ENCODE measurements around the gene PGM2.

Gene PGM2

DNA sequence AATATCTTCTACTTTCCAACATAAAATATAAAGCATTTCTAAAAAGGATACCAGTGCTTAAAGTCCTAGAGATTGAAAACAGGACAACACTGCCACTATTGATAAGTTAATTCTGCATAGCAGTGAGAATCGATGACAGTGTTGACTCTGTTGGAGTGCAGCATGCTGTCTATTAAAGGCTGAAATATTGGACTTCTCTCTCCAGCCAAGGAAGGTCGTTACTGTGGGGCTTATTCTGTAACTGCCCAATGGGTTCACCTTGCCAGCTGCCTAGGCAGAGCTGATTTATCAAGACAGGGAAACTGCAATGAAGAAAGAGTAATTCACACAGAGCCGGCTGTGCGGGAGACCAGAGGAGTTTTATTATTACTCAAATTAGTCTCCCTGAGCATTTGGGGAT is 37.7 kb upstream of the PGM2 start:
- ChIA-PET POLR2A (no interaction called here), CTCF (interaction anchor here (0.8 to 4.1 kb wide), 2 partner anchors 13 to 186 kb away, joined by 3 to 33 read pairs; no protein-coding TSS in a partner anchor)
- no peak overlapping the region for H3K4me3 ChIP-seq (ENCODE audit: control insufficient read depth in 1 of 7, extremely low read depth in 1 of 7, insufficient read depth in 4 of 7, low read depth in 2 of 7, low read length in 6 of 7)
- no peaks in the 10 kb centered on the region for H3K27me3 ChIP-seq (replicated peaks in 2 of 5; ENCODE audit: control insufficient read depth in 4 of 5, insufficient read depth in 5 of 5, low read length in 4 of 5)
- peaks cover 0 to 10% (median 2%) of the 10 kb centered on the region in 5 experiments for H3K9me3 ChIP-seq (ENCODE audit: control extremely low read depth in 1 of 5, control insufficient read depth in 4 of 5, insufficient read depth in 2 of 5, low read depth in 1 of 5, low read length in 4 of 5)
- H3K36me3 ChIP-seq (ENCODE audit: control insufficient read depth in 4 of 4, insufficient read depth in 4 of 4, low read length in 3 of 4): no peaks in the 10 kb centered on the region
- H3K4me1 ChIP-seq (ENCODE audit: control extremely low read depth in 1 of 4, control insufficient read depth in 4 of 4, insufficient read depth in 4 of 4, low read length in 3 of 4): no peaks in the 10 kb centered on the region
- 92% methylated on average over 4 of the region's 4 CpGs for WGBS (ENCODE audit: insufficient coverage)
- no peak overlapping the region for H3K27ac ChIP-seq (ENCODE audit: insufficient read depth in 1 of 2, low read depth in 1 of 2, low read length in 2 of 2, poor library complexity in 1 of 2, severe bottlenecking in 2 of 2)
- no peak for DNase-seq

DNA sequence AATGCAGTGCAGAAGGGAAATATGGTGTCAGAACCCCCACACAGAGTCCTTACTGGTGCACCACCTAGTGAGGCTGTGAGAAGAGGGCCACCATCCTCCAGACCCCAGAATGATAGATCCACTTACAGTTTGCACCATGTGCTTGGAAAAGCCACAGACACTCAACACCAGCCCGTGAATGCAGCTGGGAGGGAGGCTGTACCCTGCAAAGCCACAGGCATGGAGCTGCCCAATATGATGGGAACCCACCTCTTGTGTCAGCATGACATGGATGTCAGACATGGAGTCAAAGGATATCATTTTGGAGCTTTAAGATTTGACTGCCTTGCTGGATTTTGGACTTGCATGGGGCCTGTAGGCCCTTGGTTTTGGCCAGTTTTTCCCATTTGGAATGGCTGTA is 34.2 kb upstream of the PGM2 start:
- CTCF ChIA-PET: interaction anchor here (0.7 to 4.1 kb wide), 4 partner anchors 16 to 227 kb away, joined by 3 to 33 read pairs (median 3); no protein-coding TSS in a partner anchor
- POLR2A ChIA-PET: no interaction called here

DNA sequence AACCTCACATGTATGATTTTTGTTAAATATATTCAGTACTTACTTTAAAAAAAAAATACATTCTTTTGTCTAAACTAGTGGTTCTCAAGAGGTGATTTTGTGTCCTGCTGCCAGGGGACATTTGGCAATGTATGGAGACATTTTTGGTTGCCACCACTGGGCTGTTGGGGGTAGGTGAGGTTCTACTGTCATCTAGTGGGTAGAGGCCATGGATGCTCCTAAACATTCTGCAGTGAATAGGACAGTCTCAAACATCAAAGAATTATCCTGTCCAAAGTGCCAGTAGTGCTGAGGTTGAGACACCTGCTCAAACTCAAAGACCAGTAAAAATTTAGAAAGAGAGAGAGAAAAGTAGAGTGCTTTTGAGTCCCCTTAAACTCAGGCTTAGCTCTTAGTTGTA is 32.9 kb upstream of the PGM2 start:
- no peak overlapping the region for H3K27ac ChIP-seq (ENCODE audit: insufficient read depth in 1 of 2, low read depth in 1 of 2, low read length in 2 of 2, poor library complexity in 1 of 2, severe bottlenecking in 2 of 2)
- POLR2A ChIA-PET: no interaction called here
- peak; percentile 44 to 74 (median 71) for DNase-seq
- H3K4me1 ChIP-seq (ENCODE audit: control extremely low read depth in 1 of 4, control insufficient read depth in 4 of 4, insufficient read depth in 4 of 4, low read length in 3 of 4): peaks cover 0 to 3% (median 1%) of the 10 kb centered on the region in 4 experiments
- no peaks in the 10 kb centered on the region for H3K27me3 ChIP-seq (replicated peaks in 2 of 5; ENCODE audit: control insufficient read depth in 4 of 5, insufficient read depth in 5 of 5, low read length in 4 of 5)
- H3K9me3 ChIP-seq (ENCODE audit: control extremely low read depth in 1 of 5, control insufficient read depth in 4 of 5, insufficient read depth in 2 of 5, low read depth in 1 of 5, low read length in 4 of 5): peaks cover 0 to 10% (median 0%) of the 10 kb centered on the region in 5 experiments
- CTCF ChIA-PET: interaction anchor here (0.9 to 2.2 kb wide), 9 partner anchors 9 to 191 kb away, joined by 3 to 10 read pairs (median 5); no protein-coding TSS in a partner anchor
- no peak overlapping the region for H3K4me3 ChIP-seq (ENCODE audit: control insufficient read depth in 1 of 7, extremely low read depth in 1 of 7, insufficient read depth in 4 of 7, low read depth in 2 of 7, low read length in 6 of 7)
- no peaks in the 10 kb centered on the region for H3K36me3 ChIP-seq (ENCODE audit: control insufficient read depth in 4 of 4, insufficient read depth in 4 of 4, low read length in 3 of 4)

More for the DNA sequence above, 34.2 kb upstream of the PGM2 start:
- Histone ChIP-seq H3K4me1 (ENCODE audit: control extremely low read depth in 1 of 4, control insufficient read depth in 4 of 4, insufficient read depth in 4 of 4, low read length in 3 of 4) (peaks cover 0 to 3% (median 0%) of the 10 kb centered on the region in 4 experiments), H3K4me3 (ENCODE audit: control insufficient read depth in 1 of 7, extremely low read depth in 1 of 7, insufficient read depth in 4 of 7, low read depth in 2 of 7, low read length in 6 of 7) (no peak overlapping the region), H3K27ac (ENCODE audit: insufficient read depth in 1 of 2, low read depth in 1 of 2, low read length in 2 of 2, poor library complexity in 1 of 2, severe bottlenecking in 2 of 2) (no peak overlapping the region), H3K36me3 (ENCODE audit: control insufficient read depth in 4 of 4, insufficient read depth in 4 of 4, low read length in 3 of 4) (no peaks in the 10 kb centered on the region), H3K27me3 (replicated peaks in 2 of 5; ENCODE audit: control insufficient read depth in 4 of 5, insufficient read depth in 5 of 5, low read length in 4 of 5) (no peaks in the 10 kb centered on the region), H3K9me3 (ENCODE audit: control extremely low read depth in 1 of 5, control insufficient read depth in 4 of 5, insufficient read depth in 2 of 5, low read depth in 1 of 5, low read length in 4 of 5) (peaks cover 0 to 10% (median 0%) of the 10 kb centered on the region in 5 experiments)
- WGBS (ENCODE audit: insufficient coverage): 100% methylated on average over 1 of the region's 1 CpG
- DNase-seq: no peak

DNA sequence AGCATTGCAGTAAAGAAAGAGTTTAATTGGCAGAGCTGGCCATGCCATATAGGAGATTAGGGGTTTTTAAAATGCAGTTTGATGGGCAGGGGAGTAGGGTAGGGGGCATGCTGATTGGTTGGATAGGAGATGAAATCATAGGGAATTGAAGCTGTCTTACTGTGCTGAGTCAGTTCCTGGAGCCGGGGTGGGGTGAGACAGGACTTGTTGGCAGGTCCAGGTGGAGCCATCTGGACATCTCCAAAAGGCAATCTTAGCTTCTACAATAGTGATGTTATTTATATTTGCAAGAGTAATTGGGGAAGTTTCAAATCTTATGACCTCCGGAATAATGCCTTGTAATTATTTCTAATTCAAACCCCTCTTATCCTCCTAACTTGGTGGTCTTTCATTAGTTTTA is 32.4 kb upstream of the PGM2 start:
- Histone ChIP-seq H3K4me3 (ENCODE audit: control insufficient read depth in 1 of 7, extremely low read depth in 1 of 7, insufficient read depth in 4 of 7, low read depth in 2 of 7, low read length in 6 of 7) (no peak overlapping the region), H3K9me3 (ENCODE audit: control extremely low read depth in 1 of 5, control insufficient read depth in 4 of 5, insufficient read depth in 2 of 5, low read depth in 1 of 5, low read length in 4 of 5) (peaks cover 0 to 10% (median 0%) of the 10 kb centered on the region in 5 experiments), H3K4me1 (ENCODE audit: control extremely low read depth in 1 of 4, control insufficient read depth in 4 of 4, insufficient read depth in 4 of 4, low read length in 3 of 4) (peaks cover 0 to 3% (median 1%) of the 10 kb centered on the region in 4 experiments), H3K36me3 (ENCODE audit: control insufficient read depth in 4 of 4, insufficient read depth in 4 of 4, low read length in 3 of 4) (no peaks in the 10 kb centered on the region), H3K27ac (ENCODE audit: insufficient read depth in 1 of 2, low read depth in 1 of 2, low read length in 2 of 2, poor library complexity in 1 of 2, severe bottlenecking in 2 of 2) (no peak overlapping the region), H3K27me3 (replicated peaks in 2 of 5; ENCODE audit: control insufficient read depth in 4 of 5, insufficient read depth in 5 of 5, low read length in 4 of 5) (no peaks in the 10 kb centered on the region)
- no CpG with 5 or more reads among the region's 2 CpGs for WGBS (ENCODE audit: insufficient coverage)
- ChIA-PET POLR2A (no interaction called here), CTCF (interaction anchor here (0.9 to 2.2 kb wide), 10 partner anchors 9 to 192 kb away, joined by 3 to 10 read pairs (median 4); no protein-coding TSS in a partner anchor)
- no peak for DNase-seq

DNA sequence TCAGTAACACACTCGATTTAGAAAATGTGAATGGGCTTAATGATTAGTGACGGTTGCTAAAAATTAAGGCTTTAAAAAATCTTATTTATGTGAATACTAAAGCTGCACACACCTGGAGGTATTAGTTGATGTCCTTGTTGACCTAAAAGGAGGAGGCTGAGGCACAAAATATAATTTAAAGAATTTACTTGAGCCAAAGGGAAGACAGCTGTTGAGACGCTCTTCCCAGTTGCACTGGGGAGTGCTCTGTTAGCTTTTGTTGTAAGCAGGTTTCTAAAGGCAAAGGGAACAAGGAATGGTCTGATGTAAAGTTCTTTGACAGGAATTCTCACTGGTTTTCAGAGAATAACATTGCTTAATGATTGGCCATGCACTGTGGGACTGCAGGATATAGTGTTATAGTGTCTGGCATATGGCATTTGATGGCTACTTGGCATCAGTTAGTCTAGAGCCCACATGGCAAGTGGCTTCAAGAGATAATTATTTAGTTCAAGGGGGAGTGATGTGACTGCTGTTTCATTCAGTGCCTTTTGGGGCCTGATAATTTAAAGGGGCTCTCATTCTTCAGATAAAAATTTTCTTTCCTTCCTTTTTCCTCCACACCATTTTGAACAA is 30.8 kb upstream of the PGM2 start:
- Histone ChIP-seq H3K27ac (ENCODE audit: insufficient read depth in 1 of 2, low read depth in 1 of 2, low read length in 2 of 2, poor library complexity in 1 of 2, severe bottlenecking in 2 of 2) (no peak overlapping the region), H3K27me3 (replicated peaks in 2 of 5; ENCODE audit: control insufficient read depth in 4 of 5, insufficient read depth in 5 of 5, low read length in 4 of 5) (no peaks in the 10 kb centered on the region), H3K4me1 (ENCODE audit: control extremely low read depth in 1 of 4, control insufficient read depth in 4 of 4, insufficient read depth in 4 of 4, low read length in 3 of 4) (peaks cover 0 to 3% (median 1%) of the 10 kb centered on the region in 4 experiments), H3K36me3 (ENCODE audit: control insufficient read depth in 4 of 4, insufficient read depth in 4 of 4, low read length in 3 of 4) (no peaks in the 10 kb centered on the region), H3K9me3 (ENCODE audit: control extremely low read depth in 1 of 5, control insufficient read depth in 4 of 5, insufficient read depth in 2 of 5, low read depth in 1 of 5, low read length in 4 of 5) (peaks cover 0 to 10% (median 0%) of the 10 kb centered on the region in 5 experiments), H3K4me3 (ENCODE audit: control insufficient read depth in 1 of 7, extremely low read depth in 1 of 7, insufficient read depth in 4 of 7, low read depth in 2 of 7, low read length in 6 of 7) (no peak overlapping the region)
- ChIA-PET POLR2A (interaction anchor here (0.6 kb wide), 1 partner anchor 28 kb away, joined by 7 read pairs; no protein-coding TSS in a partner anchor), CTCF (interaction anchor here (0.6 to 2.4 kb wide), 9 partner anchors 8 to 232 kb away, joined by 3 to 10 read pairs (median 5); no protein-coding TSS in a partner anchor)
- DNase-seq: peak in 2 of 3 donors; percentile 13 to 35
- WGBS (ENCODE audit: insufficient coverage): 100% methylated on average over 3 of the region's 3 CpGs

DNA sequence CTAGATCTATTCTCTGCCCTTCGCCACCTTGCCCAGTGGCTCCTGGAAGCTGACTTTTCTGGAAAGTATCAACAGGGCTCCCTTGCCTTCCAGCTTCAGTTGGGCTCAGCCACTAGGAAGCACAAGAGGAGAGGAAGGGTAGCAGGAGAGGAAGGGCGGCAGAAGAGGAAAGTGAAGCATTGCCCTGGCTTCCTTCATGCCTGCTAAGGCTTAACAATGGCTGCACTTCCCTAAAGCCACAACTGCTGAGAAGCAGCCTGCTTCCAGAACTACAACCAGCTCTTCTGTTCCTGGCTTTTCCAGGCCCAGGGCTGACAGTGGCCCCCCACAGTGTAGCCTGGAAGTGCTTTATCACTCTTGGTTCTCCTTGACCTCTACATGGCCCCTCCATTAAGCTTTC is 29.1 kb upstream of the PGM2 start:
- Histone ChIP-seq H3K4me3 (ENCODE audit: control insufficient read depth in 1 of 7, extremely low read depth in 1 of 7, insufficient read depth in 4 of 7, low read depth in 2 of 7, low read length in 6 of 7) (no peak overlapping the region), H3K27me3 (replicated peaks in 2 of 5; ENCODE audit: control insufficient read depth in 4 of 5, insufficient read depth in 5 of 5, low read length in 4 of 5) (no peaks in the 10 kb centered on the region), H3K4me1 (ENCODE audit: control extremely low read depth in 1 of 4, control insufficient read depth in 4 of 4, insufficient read depth in 4 of 4, low read length in 3 of 4) (peaks cover 0 to 3% (median 1%) of the 10 kb centered on the region in 4 experiments), H3K9me3 (ENCODE audit: control extremely low read depth in 1 of 5, control insufficient read depth in 4 of 5, insufficient read depth in 2 of 5, low read depth in 1 of 5, low read length in 4 of 5) (peaks cover 0 to 2% (median 0%) of the 10 kb centered on the region in 5 experiments), H3K27ac (ENCODE audit: insufficient read depth in 1 of 2, low read depth in 1 of 2, low read length in 2 of 2, poor library complexity in 1 of 2, severe bottlenecking in 2 of 2) (no peak overlapping the region), H3K36me3 (ENCODE audit: control insufficient read depth in 4 of 4, insufficient read depth in 4 of 4, low read length in 3 of 4) (no peaks in the 10 kb centered on the region)
- ChIA-PET POLR2A (no interaction called here), CTCF (interaction anchor here (0.6 to 2.4 kb wide), 9 partner anchors 10 to 238 kb away, joined by 3 to 8 read pairs (median 4); no protein-coding TSS in a partner anchor)
- DNase-seq: no peak
- WGBS (ENCODE audit: insufficient coverage): 93% methylated on average over 2 of the region's 2 CpGs

DNA sequence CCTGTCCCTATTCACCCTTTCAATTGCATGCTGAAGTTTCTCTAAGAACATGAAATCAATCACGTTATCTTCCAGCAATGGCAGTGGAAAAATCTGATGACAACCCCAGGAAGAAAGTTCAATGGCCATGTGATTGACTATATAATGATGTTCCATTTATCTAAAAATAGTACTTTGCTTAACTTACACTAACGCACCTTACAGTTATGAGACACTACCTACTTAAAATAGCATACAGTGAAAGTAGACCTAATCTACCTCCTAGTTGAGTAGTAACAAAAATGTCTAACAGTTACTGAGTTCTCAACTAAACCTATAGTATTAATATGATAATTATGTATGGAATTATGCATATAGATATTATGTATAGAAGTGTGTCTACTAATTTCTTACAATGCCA is 28.6 kb upstream of the PGM2 start:
- ChIA-PET CTCF (interaction anchor here (0.6 to 2.4 kb wide), 6 partner anchors 12 to 238 kb away, joined by 3 to 8 read pairs (median 4); no protein-coding TSS in a partner anchor), POLR2A (no interaction called here)
- DNase-seq: no peak
- Histone ChIP-seq H3K27me3 (replicated peaks in 2 of 5; ENCODE audit: control insufficient read depth in 4 of 5, insufficient read depth in 5 of 5, low read length in 4 of 5) (no peaks in the 10 kb centered on the region), H3K9me3 (ENCODE audit: control extremely low read depth in 1 of 5, control insufficient read depth in 4 of 5, insufficient read depth in 2 of 5, low read depth in 1 of 5, low read length in 4 of 5) (peaks cover 0 to under 1% (median 0%) of the 10 kb centered on the region in 5 experiments), H3K36me3 (ENCODE audit: control insufficient read depth in 4 of 4, insufficient read depth in 4 of 4, low read length in 3 of 4) (no peaks in the 10 kb centered on the region), H3K4me3 (ENCODE audit: control insufficient read depth in 1 of 7, extremely low read depth in 1 of 7, insufficient read depth in 4 of 7, low read depth in 2 of 7, low read length in 6 of 7) (no peak overlapping the region), H3K4me1 (ENCODE audit: control extremely low read depth in 1 of 4, control insufficient read depth in 4 of 4, insufficient read depth in 4 of 4, low read length in 3 of 4) (peaks cover 0 to 3% (median 1%) of the 10 kb centered on the region in 4 experiments), H3K27ac (ENCODE audit: insufficient read depth in 1 of 2, low read depth in 1 of 2, low read length in 2 of 2, poor library complexity in 1 of 2, severe bottlenecking in 2 of 2) (no peak overlapping the region)
- no CpG with 5 or more reads among the region's 2 CpGs for WGBS (ENCODE audit: insufficient coverage)

Data from common myeloid progenitor, CD34-positive (primary cell).